HEK293T (cell line): ENCODE results near the gene KCTD18.

ENCODE experiments used
- FOXA1 ChIP-seq: fragments of 450-650 bp; IDR thresholded peaks from 2 replicates; pipeline ENCODE4 v1.6.1; 2016; ENCODE audit warnings: mild to moderate bottlenecking
- HDGF ChIP-seq: fragments of 450-650 bp; IDR thresholded peaks from 2 replicates; pipeline ENCODE4 v1.6.1; 2017; ENCODE audit warnings: antibody characterized with exemption, borderline replicate concordance

- TF ChIP-seq HDGF: no peak
- TF ChIP-seq FOXA1: no peak
Observed at GRCh38 chr2:200449149-200449548, 60.7 kb downstream of the KCTD18 start.
